Measurements from ENCODE around the gene GRIA3.

GRIA3 gene

DNA sequence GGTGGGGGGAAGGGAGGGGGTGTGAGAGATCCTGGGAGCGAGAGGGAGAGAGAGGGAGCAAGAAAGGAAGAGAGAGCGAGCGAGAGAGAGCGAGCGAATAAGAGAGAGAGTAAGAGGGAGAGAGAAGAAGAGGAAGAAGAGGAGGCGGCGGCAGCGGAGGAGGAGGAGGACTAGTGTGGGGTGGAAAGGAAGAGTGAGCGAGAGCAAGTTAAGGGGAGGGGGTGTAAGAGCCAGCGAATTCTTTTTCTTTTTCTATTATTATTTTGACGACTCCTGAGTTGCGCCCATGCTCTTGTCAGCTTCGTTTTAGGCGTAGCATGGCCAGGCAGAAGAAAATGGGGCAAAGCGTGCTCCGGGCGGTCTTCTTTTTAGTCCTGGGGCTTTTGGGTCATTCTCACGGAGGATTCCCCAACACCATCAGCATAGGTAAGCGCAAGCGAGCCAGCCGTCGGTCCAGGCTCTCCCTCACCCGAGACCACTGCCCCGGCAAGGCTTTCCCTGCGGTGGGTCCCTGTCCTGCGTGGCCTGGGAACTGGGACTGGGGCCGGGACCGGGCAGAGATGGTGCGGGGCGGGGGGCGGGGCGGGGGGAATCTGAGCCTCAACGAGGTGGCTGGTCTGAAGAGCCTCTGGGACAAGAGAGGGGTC, at the start of gene GRIA3:
Gene GRIA3, plus strand, starts transcription at position 60 of the 647 bp plus-strand sequence. Its CDS starts 258 bp downstream, at position 318.
- in situ Hi-C loops (cut with HindIII; ENCODE audit: low pct_unique_long_range_greater_than_20kb, low sequenced_read_pairs) = no loop called here
- TF ChIP-seq JUND (IDR thresholded peaks at IDR 0.05; ENCODE audit: low read depth) = no peak
- DNase-seq (ENCODE audit: low read depth in 1 of 2, low spot score in 1 of 2) = no peak

- no peak for TF ChIP-seq JUND (IDR thresholded peaks at IDR 0.05; ENCODE audit: low read depth)
- no peak for DNase-seq (ENCODE audit: low read depth in 1 of 2, low spot score in 1 of 2)
- in situ Hi-C loops (cut with HindIII; ENCODE audit: low pct_unique_long_range_greater_than_20kb, low sequenced_read_pairs) = no loop called here
These were observed 45.6 kb upstream of the GRIA3 start for GRCh38 chrX:123138473-123138872.

GRCh38 chrX:123140454-123140853, 43.6 kb upstream of the GRIA3 start:
- in situ Hi-C loops (cut with HindIII; ENCODE audit: low pct_unique_long_range_greater_than_20kb, low sequenced_read_pairs) = no loop called here
- TF ChIP-seq JUND (IDR thresholded peaks at IDR 0.05; ENCODE audit: low read depth) = no peak
- no peak for DNase-seq (ENCODE audit: low read depth in 1 of 2, low spot score in 1 of 2)

- in situ Hi-C loops (cut with HindIII; ENCODE audit: low pct_unique_long_range_greater_than_20kb, low sequenced_read_pairs) = no loop called here
- TF ChIP-seq JUND (IDR thresholded peaks at IDR 0.05; ENCODE audit: low read depth) = no peak
- DNase-seq (ENCODE audit: low read depth in 1 of 2, low spot score in 1 of 2) = no peak
These were observed 43.2 kb upstream of the GRIA3 start for GRCh38 chrX:123140904-123141303.

DNA sequence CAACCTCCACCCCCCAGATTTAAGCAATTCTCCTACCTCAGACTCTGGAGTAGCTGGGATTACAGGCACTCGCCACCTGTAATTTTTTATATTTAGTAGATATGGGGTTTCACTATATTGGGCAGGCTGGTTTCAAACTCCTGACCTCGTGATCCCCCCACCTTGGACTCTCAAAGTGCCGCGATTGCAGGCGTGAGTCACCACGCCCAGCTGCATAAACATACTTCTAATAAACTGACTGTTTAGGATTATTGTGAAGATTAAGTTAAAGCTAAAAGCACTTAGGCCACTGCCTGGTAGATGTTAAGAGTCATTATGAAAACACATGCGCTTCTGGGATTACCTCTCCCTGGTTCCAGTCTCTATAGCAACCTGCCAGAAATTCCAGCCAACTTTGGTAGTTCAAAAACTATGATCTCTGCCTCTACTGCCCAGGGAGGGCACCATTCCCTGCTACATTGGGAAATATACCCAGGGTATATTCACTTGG, 30.2 kb upstream of the GRIA3 start:
- in situ Hi-C loops (cut with HindIII; ENCODE audit: low pct_unique_long_range_greater_than_20kb, low sequenced_read_pairs) = no loop called here
- DNase-seq (ENCODE audit: low read depth in 1 of 2, low spot score in 1 of 2) = no peak
- TF ChIP-seq JUND (IDR thresholded peaks at IDR 0.05; ENCODE audit: low read depth) = no peak

GRCh38 chrX:123155327-123155726, 28.8 kb upstream of the GRIA3 start:
- in situ Hi-C loops (cut with HindIII; ENCODE audit: low pct_unique_long_range_greater_than_20kb, low sequenced_read_pairs) = no loop called here
- DNase-seq (ENCODE audit: low read depth in 1 of 2, low spot score in 1 of 2) = no peak
- TF ChIP-seq JUND (IDR thresholded peaks at IDR 0.05; ENCODE audit: low read depth) = no peak

- TF ChIP-seq JUND (IDR thresholded peaks at IDR 0.05; ENCODE audit: low read depth) = no peak
- in situ Hi-C loops (cut with HindIII; ENCODE audit: low pct_unique_long_range_greater_than_20kb, low sequenced_read_pairs) = no loop called here
- peak in 1 of 2 experiments; percentile 9 for DNase-seq (ENCODE audit: low read depth in 1 of 2, low spot score in 1 of 2)
These were observed 26.5 kb upstream of the GRIA3 start for GRCh38 chrX:123157586-123157985.

GRCh38 chrX:123159403-123159802, 24.7 kb upstream of the GRIA3 start:
- no peak for DNase-seq (ENCODE audit: low read depth in 1 of 2, low spot score in 1 of 2)
- in situ Hi-C loops (cut with HindIII; ENCODE audit: low pct_unique_long_range_greater_than_20kb, low sequenced_read_pairs) = no loop called here
- no peak for TF ChIP-seq JUND (IDR thresholded peaks at IDR 0.05; ENCODE audit: low read depth)

- DNase-seq (ENCODE audit: low read depth in 1 of 2, low spot score in 1 of 2) = no peak
- no peak for TF ChIP-seq JUND (IDR thresholded peaks at IDR 0.05; ENCODE audit: low read depth)
- in situ Hi-C loops (cut with HindIII; ENCODE audit: low pct_unique_long_range_greater_than_20kb, low sequenced_read_pairs) = no loop called here
These were observed 16.5 kb upstream of the GRIA3 start for GRCh38 chrX:123167621-123168020.

DNA sequence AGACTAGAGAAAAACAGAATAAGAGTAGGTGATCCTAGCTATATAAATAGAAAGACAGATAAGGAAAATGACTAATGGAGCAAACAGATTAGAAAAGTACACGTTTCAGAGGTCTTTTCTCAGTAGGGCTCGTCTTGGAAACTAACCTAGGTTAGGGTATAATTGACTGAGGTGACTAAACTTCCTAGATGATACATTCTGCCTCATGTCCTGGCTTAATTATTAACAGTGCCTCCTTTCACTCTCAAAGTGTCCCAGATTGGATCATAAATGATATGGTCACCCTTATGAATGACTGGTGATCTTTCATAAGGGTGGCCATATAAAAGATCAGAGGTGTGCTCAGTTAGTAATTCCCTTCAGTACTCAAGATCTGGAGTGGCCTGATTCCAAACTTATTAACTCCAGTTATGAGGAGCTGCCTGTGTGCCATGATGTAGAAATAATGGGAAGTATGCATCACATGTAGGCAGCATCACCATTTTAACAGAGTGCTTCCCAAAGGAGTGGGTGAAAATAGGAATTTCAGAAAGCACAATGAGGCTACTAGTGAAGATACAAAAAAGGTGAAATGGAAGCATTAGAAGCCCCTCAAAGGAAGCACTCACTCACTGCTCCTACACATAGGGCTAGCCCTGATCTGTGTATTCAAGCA, 14.7 kb upstream of the GRIA3 start:
- no peak for DNase-seq (ENCODE audit: low read depth in 1 of 2, low spot score in 1 of 2)
- TF ChIP-seq JUND (IDR thresholded peaks at IDR 0.05; ENCODE audit: low read depth) = no peak
- in situ Hi-C loops (cut with HindIII; ENCODE audit: low pct_unique_long_range_greater_than_20kb, low sequenced_read_pairs) = no loop called here

GRCh38 chrX:123170546-123170945, 13.5 kb upstream of the GRIA3 start:
- no peak for TF ChIP-seq JUND (IDR thresholded peaks at IDR 0.05; ENCODE audit: low read depth)
- no peak for DNase-seq (ENCODE audit: low read depth in 1 of 2, low spot score in 1 of 2)
- in situ Hi-C loops (cut with HindIII; ENCODE audit: low pct_unique_long_range_greater_than_20kb, low sequenced_read_pairs) = no loop called here

- DNase-seq (ENCODE audit: low read depth in 1 of 2, low spot score in 1 of 2) = no peak
- TF ChIP-seq JUND (IDR thresholded peaks at IDR 0.05; ENCODE audit: low read depth) = no peak
- in situ Hi-C loops (cut with HindIII; ENCODE audit: low pct_unique_long_range_greater_than_20kb, low sequenced_read_pairs) = no loop called here
These were observed 12.3 kb upstream of the GRIA3 start for GRCh38 chrX:123171781-123172180.

- in situ Hi-C loops (cut with HindIII; ENCODE audit: low pct_unique_long_range_greater_than_20kb, low sequenced_read_pairs) = no loop called here
These were observed 11.2 kb upstream of the GRIA3 start for GRCh38 chrX:123172869-123173268.

More at GRCh38 chrX:123172869-123173268, 11.2 kb upstream of the GRIA3 start:
- TF ChIP-seq JUND (IDR thresholded peaks at IDR 0.05; ENCODE audit: low read depth) = no peak
- DNase-seq (ENCODE audit: low read depth in 1 of 2, low spot score in 1 of 2) = no peak

All from T47D (cell line).